Activated naive CD4-positive, alpha-beta T cell treated with anti-CD3 and anti-CD28 coated beads, Interleukin-2, amount 50 U/mL, for 24 hours (primary cell): ENCODE results near the gene BORCS5.
"Not testable (repeated sequence)": the region's sequence is repeated elsewhere in the genome, so short reads cannot be mapped to it uniquely, and the experiment has no call there.

Experiments
- H3K27ac Mint-ChIP-seq: one replicate; pipeline ENCODE4 v1.8.0; 2021; ENCODE audit warnings: mild to moderate bottlenecking, mixed read lengths
- H3K27me3 Mint-ChIP-seq: one replicate; pipeline ENCODE4 v1.8.0; 2021; ENCODE audit warnings: mixed read lengths
- H3K36me3 Mint-ChIP-seq: one replicate; pipeline ENCODE4 v1.8.0; 2021; ENCODE audit warnings: mixed read lengths
- H3K4me1 Mint-ChIP-seq: one replicate; pipeline ENCODE4 v1.8.0; 2021; ENCODE audit warnings: mixed read lengths
- H3K4me3 Mint-ChIP-seq: one replicate; pipeline ENCODE4 v1.8.0; 2021; ENCODE audit warnings: mild to moderate bottlenecking, mixed read lengths
- H3K9me3 Mint-ChIP-seq: one replicate; pipeline ENCODE4 v1.8.0; 2021; ENCODE audit warnings: mixed read lengths

Gene BORCS5

GRCh38 chr12:12338527-12339168 is 18.2 kb upstream of the BORCS5 start:
- Mint-ChIP-seq H3K27ac (no peak overlapping the region), H3K27me3 (no peaks in the 10 kb centered on the region), H3K36me3 (peaks cover 2% of the 10 kb centered on the region), H3K9me3 (no peaks in the 10 kb centered on the region), H3K4me1 (peaks cover 28% of the 10 kb centered on the region), H3K4me3 (no peak overlapping the region)

- H3K27me3 Mint-ChIP-seq, result no peaks in the 10 kb centered on the region
- no peaks in the 10 kb centered on the region for H3K36me3 Mint-ChIP-seq
- peak within 1 kb of the TSS; percentile 70 for H3K27ac Mint-ChIP-seq
- H3K9me3 Mint-ChIP-seq, result no peaks in the 10 kb centered on the region
- H3K4me3 Mint-ChIP-seq, result peak within 1 kb of the TSS; percentile 80
- peaks cover 52% of the 10 kb centered on the region for H3K4me1 Mint-ChIP-seq
These were observed 6.9 kb upstream of the BORCS5 start, which contains the start of gene MANSC1 for GRCh38 chr12:12349711-12350665. TSS of gene MANSC1 (minus strand) at chr12:12350242. CDS start at chr12:12343314, 6,928 bp downstream.

GRCh38 chr12:12350868-12351463 is 5.9 kb upstream of the BORCS5 start:
- H3K4me1 Mint-ChIP-seq, result peaks cover 53% of the 10 kb centered on the region
- H3K27ac Mint-ChIP-seq, result peak overlapping the region; percentile 55
- no peaks in the 10 kb centered on the region for H3K36me3 Mint-ChIP-seq
- H3K9me3 Mint-ChIP-seq, result no peaks in the 10 kb centered on the region
- H3K27me3 Mint-ChIP-seq, result no peaks in the 10 kb centered on the region
- peak overlapping the region; percentile 80 for H3K4me3 Mint-ChIP-seq

GRCh38 chr12:12351468-12352185 is 5.3 kb upstream of the BORCS5 start:
- not testable (repeated sequence) for H3K27ac Mint-ChIP-seq, H3K27me3 Mint-ChIP-seq, H3K36me3 Mint-ChIP-seq, H3K4me3 Mint-ChIP-seq, H3K9me3 Mint-ChIP-seq
- peaks cover 51% of the 10 kb centered on the region for H3K4me1 Mint-ChIP-seq

- H3K4me3 Mint-ChIP-seq, result no peak overlapping the region
These were observed 3.6 kb upstream of the BORCS5 start for GRCh38 chr12:12353276-12353675.

GRCh38 chr12:12353807-12354206 is 3.1 kb upstream of the BORCS5 start:
- no peaks in the 10 kb centered on the region for H3K36me3 Mint-ChIP-seq
- H3K27ac Mint-ChIP-seq, result no peak overlapping the region
- H3K4me1 Mint-ChIP-seq, result peaks cover 47% of the 10 kb centered on the region
- no peaks in the 10 kb centered on the region for H3K27me3 Mint-ChIP-seq
- H3K4me3 Mint-ChIP-seq, result no peak overlapping the region
- H3K9me3 Mint-ChIP-seq, result no peaks in the 10 kb centered on the region

More at GRCh38 chr12:12353276-12353675, 3.6 kb upstream of the BORCS5 start:
- H3K9me3 Mint-ChIP-seq, result no peaks in the 10 kb centered on the region
- H3K27me3 Mint-ChIP-seq, result no peaks in the 10 kb centered on the region
- H3K36me3 Mint-ChIP-seq, result no peaks in the 10 kb centered on the region
- H3K4me1 Mint-ChIP-seq, result peaks cover 44% of the 10 kb centered on the region
- no peak overlapping the region for H3K27ac Mint-ChIP-seq

GRCh38 chr12:12356467-12356895 is 397 bp upstream of the BORCS5 start:
- H3K4me3 Mint-ChIP-seq, result peak overlapping the region; percentile 97
- H3K36me3 Mint-ChIP-seq, result peaks cover 3% of the 10 kb centered on the region
- peak overlapping the region; percentile 98 for H3K27ac Mint-ChIP-seq
- no peaks in the 10 kb centered on the region for H3K9me3 Mint-ChIP-seq
- H3K4me1 Mint-ChIP-seq, result peaks cover 40% of the 10 kb centered on the region
- H3K27me3 Mint-ChIP-seq, result no peaks in the 10 kb centered on the region

- H3K9me3 Mint-ChIP-seq, result no peaks in the 10 kb centered on the region
- peak overlapping the region; percentile 97 for H3K4me3 Mint-ChIP-seq
- H3K4me1 Mint-ChIP-seq, result peaks cover 48% of the 10 kb centered on the region
- H3K27ac Mint-ChIP-seq, result peak overlapping the region; percentile 98
- no peaks in the 10 kb centered on the region for H3K27me3 Mint-ChIP-seq
- peaks cover 9% of the 10 kb centered on the region for H3K36me3 Mint-ChIP-seq
These were observed 1.0 kb downstream of the BORCS5 start for GRCh38 chr12:12357719-12358461.

GRCh38 chr12:12358528-12358927 is 1.6 kb downstream of the BORCS5 start:
- no peaks in the 10 kb centered on the region for H3K9me3 Mint-ChIP-seq
- peak overlapping the region; percentile 97 for H3K4me3 Mint-ChIP-seq
- peak overlapping the region; percentile 98 for H3K27ac Mint-ChIP-seq
- H3K4me1 Mint-ChIP-seq, result peaks cover 42% of the 10 kb centered on the region
- peaks cover 9% of the 10 kb centered on the region for H3K36me3 Mint-ChIP-seq
- H3K27me3 Mint-ChIP-seq, result no peaks in the 10 kb centered on the region

GRCh38 chr12:12364787-12365445 is 8.0 kb downstream of the BORCS5 start:
- no peaks in the 10 kb centered on the region for H3K27me3 Mint-ChIP-seq
- no peaks in the 10 kb centered on the region for H3K9me3 Mint-ChIP-seq
- H3K36me3 Mint-ChIP-seq, result peaks cover 19% of the 10 kb centered on the region
- peak overlapping the region; percentile 61 for H3K27ac Mint-ChIP-seq
- peaks cover 59% of the 10 kb centered on the region for H3K4me1 Mint-ChIP-seq
- H3K4me3 Mint-ChIP-seq, result no peak overlapping the region

GRCh38 chr12:12365446-12365802 is 8.5 kb downstream of the BORCS5 start:
- H3K36me3 Mint-ChIP-seq, result peaks cover 19% of the 10 kb centered on the region
- no peaks in the 10 kb centered on the region for H3K27me3 Mint-ChIP-seq
- no peak overlapping the region for H3K27ac Mint-ChIP-seq
- peaks cover 59% of the 10 kb centered on the region for H3K4me1 Mint-ChIP-seq
- H3K4me3 Mint-ChIP-seq, result no peak overlapping the region
- H3K9me3 Mint-ChIP-seq, result no peaks in the 10 kb centered on the region

GRCh38 chr12:12365931-12366431 is 9.1 kb downstream of the BORCS5 start:
- Mint-ChIP-seq H3K27me3 (no peaks in the 10 kb centered on the region), H3K36me3 (peaks cover 19% of the 10 kb centered on the region), H3K4me1 (peaks cover 59% of the 10 kb centered on the region), H3K4me3 (no peak overlapping the region), H3K9me3 (no peaks in the 10 kb centered on the region), H3K27ac (peak overlapping the region; percentile 14)

GRCh38 chr12:12366701-12367481 is 10.0 kb downstream of the BORCS5 start:
- Mint-ChIP-seq H3K27me3 (no peaks in the 10 kb centered on the region), H3K27ac (peak overlapping the region; percentile 18), H3K36me3 (peaks cover 13% of the 10 kb centered on the region)

More at GRCh38 chr12:12366701-12367481, 10.0 kb downstream of the BORCS5 start:
- peaks cover 58% of the 10 kb centered on the region for H3K4me1 Mint-ChIP-seq
- no peak overlapping the region for H3K4me3 Mint-ChIP-seq
- no peaks in the 10 kb centered on the region for H3K9me3 Mint-ChIP-seq
